Fibroblast of the aortic adventitia (primary cell): ENCODE results near the gene DCLK2. TPM values are rescaled to one million over a fixed set of nuclear protein-coding genes. Genes with fewer than 3 reads are reported as not detected.

Experiments
- DNase-seq: peaks from one replicate; pipeline ENCODE4 v3.0.0-alpha.2; 2010; ENCODE audit warnings: low read depth
- H3K4me3 ChIP-seq: 2 replicates; pipeline ENCODE4 v1.5.1; 2011; ENCODE audit warnings: low read depth, mild to moderate bottlenecking, control low read depth, low read length, moderate library complexity
- total RNA-seq: library from RNA; depleted of rRNA; stranded (reverse); fragments of >200 nt; gene quantifications from 2 replicates; pipeline ENCODE4 v1.2.3, GENCODE V29; 2012; ENCODE audit warnings: low replicate concordance
- TF ChIP-seq, protein P1 (sequence below): IDR thresholded peaks from 2 replicates; pipeline ENCODE4 v1.5.1; 2011; ENCODE audit warnings: mild to moderate bottlenecking, low read length, control low read depth, inconsistent platforms; ENCODE audit not compliant: insufficient read depth

DCLK2 gene
- total RNA-seq, 1 donor, result 4.5 TPM

DNA sequence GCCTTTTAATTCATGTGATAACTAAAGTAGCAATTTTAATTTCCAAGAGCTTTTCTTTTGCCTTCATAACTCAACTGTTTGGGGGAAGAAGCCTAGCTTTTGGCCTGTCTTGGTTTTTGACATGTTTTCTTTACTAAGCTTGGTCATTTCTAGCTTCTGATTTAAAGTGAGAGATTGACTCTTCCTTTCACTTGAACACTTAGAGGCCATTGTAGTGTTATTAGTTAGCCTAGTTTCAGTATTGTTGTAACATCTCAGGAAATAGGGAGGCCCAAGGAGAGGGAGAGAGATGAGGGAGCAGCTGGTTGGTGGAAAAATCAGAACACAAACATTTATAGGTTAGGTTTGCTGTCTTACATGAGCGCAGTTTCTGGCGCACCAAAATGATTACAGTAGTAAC lies 44.8 kb downstream of the DCLK2 start:
- DNase-seq, result no peak
- TF ChIP-seq, protein P1, sequence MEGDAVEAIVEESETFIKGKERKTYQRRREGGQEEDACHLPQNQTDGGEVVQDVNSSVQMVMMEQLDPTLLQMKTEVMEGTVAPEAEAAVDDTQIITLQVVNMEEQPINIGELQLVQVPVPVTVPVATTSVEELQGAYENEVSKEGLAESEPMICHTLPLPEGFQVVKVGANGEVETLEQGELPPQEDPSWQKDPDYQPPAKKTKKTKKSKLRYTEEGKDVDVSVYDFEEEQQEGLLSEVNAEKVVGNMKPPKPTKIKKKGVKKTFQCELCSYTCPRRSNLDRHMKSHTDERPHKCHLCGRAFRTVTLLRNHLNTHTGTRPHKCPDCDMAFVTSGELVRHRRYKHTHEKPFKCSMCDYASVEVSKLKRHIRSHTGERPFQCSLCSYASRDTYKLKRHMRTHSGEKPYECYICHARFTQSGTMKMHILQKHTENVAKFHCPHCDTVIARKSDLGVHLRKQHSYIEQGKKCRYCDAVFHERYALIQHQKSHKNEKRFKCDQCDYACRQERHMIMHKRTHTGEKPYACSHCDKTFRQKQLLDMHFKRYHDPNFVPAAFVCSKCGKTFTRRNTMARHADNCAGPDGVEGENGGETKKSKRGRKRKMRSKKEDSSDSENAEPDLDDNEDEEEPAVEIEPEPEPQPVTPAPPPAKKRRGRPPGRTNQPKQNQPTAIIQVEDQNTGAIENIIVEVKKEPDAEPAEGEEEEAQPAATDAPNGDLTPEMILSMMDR, result no peak
- no peak overlapping the region for H3K4me3 ChIP-seq

DNA sequence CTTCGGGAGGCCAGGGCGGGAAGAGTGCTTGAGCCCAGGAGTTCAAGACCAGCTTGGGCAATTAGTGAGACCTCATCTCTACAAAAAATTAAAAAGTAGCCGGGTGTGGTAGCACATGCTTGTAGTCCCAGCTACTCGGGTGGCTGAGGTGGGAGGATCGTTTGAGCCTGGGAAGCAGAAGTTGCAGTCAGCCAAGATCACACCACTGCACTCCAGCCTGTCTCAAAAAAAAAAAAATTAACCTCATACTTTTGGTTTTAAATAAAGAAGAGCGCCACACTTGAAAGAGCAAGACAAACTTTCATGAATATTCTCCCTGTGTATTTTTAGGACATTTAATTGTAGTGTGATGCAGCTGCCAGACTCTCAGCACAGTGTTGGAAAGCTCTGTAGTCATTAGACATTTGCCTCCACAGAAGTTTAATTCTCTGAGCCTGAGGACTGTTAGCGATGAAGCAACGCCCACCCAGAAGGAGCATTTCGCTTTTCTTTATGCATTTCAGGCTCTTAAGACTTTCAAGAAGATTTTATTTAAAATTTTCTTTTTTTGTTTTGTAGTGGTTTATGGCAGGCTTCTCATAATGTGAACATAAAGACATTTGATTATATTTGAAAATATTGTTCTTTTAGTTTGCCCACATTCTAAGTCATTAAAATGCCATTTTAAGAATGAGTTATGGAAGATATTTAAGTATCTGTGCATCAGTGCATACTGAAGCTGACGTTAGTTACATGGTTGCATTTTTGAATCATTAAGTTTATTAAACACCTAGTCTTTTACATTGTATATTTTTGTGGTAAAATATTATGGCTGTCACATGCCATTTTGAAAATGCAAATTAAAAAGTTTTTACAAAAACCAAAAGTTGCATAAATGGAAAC lies 45.8 kb downstream of the DCLK2 start:
- DNase-seq, result no peak
- no peak overlapping the region for H3K4me3 ChIP-seq
- TF ChIP-seq, protein P1, result no peak

DNA sequence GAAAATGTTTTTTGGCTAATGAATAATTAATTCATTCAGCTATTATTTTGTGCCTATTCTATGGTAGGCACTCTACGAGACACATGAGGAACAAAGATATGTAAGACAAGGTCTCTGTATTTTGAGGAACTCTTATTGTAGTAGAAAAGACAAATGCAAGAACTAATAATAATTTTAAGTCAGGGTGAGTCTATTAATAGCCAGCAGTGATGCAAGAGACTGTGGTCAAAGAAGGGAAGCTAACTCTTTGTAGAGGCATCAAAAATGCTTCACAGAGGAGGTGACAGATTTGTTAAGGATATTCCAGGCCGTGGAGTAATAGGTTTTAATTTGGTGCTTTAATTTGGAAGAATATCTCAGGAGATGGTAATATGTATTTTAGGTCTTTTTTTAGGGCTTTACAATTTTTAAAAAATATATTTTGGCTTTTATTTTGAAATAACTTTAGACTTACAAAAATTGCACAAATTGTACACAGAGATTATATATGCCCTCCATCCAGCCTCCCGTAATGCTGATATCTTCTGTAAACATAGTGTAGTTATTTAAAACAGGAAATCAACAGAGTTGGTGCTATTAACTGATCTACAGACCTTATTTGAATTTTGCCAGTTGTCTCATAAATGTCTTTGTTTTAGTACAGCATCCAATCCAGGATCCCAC lies 48.1 kb downstream of the DCLK2 start:
- TF ChIP-seq, protein P1, result no peak
- H3K4me3 ChIP-seq, result no peak overlapping the region
- DNase-seq, result peak; percentile 70

DNA sequence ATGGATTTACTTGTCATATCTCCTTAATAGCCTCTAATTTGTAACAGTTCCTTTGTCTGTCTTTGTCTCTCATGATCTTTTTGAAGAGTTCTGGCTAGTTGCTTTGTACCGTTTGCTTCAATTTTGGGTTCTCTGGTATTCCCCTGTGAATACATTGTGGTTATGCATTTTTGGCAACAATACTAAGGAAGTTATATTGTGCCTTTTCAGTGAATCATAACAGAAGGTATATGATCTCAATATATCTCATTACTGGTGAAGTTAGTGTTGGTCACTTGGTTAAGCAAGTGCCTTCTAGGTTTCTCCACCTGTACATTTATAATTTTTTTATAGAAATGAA lies 48.6 kb downstream of the DCLK2 start:
- peak; percentile 79 for DNase-seq
- no peak overlapping the region for H3K4me3 ChIP-seq
- TF ChIP-seq, protein P1, result no peak

DNA sequence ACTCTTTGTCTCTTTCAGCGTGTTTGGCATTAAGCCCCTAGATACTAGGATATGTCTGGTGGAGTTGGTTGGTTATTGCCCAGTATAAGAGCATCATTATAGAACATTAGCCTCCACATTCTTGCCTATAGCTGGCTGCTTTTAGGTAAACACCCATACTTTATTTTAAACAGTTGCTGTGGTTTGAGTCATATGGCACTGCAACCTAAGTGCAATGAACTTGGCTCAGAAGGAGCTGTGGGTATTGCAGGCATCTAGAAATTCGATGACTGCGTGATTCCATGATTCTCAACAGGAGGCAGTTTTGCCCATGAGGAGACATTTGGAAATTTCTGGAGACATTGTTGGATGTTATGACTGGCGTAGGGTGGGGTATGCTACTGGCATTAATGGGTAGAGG lies 49.5 kb downstream of the DCLK2 start:
- DNase-seq, result no peak
- H3K4me3 ChIP-seq, result no peak overlapping the region
- TF ChIP-seq, protein P1, result no peak

DNA sequence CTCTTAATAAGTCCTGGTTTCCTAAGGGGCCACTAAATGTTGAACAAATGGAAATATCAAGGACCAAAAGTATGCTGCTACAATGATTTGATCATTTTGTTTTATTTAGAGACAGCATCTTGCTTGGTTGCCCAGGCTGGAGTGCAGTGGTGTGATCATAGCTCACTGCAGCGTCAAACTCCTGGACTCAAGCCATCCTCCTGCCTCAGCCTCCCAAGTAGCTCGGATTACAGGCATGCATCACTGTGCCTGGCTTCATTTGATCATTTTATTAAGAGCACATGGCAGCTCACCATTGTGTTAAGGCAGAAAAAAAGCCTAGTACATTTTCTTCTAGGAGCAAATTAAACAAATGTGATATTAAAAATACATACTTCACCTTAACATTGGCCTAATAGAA lies 52.7 kb downstream of the DCLK2 start:
- no peak overlapping the region for H3K4me3 ChIP-seq
- peak; percentile 94 for DNase-seq
- TF ChIP-seq, protein P1, result no peak
